ENCODE results near the gene NRCAM. TPM values are rescaled to one million over a fixed set of nuclear protein-coding genes. Genes with fewer than 3 reads are reported as not detected.

The NRCAM gene
- total RNA-seq, 1 donor from 2014 or later: 2.0 TPM

DNA sequence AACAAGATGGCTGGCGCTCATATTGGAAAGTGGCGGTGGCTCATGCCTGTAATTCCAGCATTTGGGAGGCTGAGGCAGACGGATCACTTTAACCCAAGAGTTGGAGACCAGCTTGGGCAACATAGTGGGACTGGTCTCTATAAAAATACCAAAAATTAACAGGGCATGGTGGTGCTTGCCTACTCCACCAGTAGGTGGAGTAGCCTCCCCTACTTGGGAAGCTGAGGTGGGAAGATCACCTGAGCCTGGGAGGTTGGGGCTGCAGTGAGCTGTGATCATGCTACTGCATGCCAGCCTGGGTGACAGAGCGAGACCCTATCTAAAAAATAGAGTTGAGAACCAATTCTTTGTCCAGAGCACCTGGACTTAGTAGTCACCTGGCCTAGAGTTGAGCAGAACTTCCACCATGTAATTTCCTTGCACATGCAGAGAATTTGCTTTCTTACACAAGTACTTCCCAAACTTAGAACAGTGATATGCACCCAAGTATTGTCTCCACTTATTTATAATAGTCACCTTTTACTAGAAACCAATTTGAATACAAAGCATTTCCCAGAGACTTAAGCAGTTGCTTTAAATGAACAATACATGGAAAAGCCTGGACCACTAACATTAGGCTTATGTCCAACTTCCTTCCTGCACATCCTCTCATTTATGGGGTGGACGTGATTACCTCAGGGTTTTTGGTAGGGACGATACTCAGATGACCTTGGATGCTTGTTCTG lies 342.0 kb downstream of the NRCAM start:
- DNase-seq: no peak
- intact Hi-C loops (cut with DNase I): no loop called here
- Histone ChIP-seq H3K27me3 (no peaks in the 10 kb centered on the region), H3K4me3 (no peak overlapping the region), H3K9me3 (no peaks in the 10 kb centered on the region), H3K27ac (no peak overlapping the region), H3K36me3 (no peaks in the 10 kb centered on the region), H3K4me1 (no peaks in the 10 kb centered on the region)
- ATAC-seq: peak; percentile 38
- TF ChIP-seq, protein P1, sequence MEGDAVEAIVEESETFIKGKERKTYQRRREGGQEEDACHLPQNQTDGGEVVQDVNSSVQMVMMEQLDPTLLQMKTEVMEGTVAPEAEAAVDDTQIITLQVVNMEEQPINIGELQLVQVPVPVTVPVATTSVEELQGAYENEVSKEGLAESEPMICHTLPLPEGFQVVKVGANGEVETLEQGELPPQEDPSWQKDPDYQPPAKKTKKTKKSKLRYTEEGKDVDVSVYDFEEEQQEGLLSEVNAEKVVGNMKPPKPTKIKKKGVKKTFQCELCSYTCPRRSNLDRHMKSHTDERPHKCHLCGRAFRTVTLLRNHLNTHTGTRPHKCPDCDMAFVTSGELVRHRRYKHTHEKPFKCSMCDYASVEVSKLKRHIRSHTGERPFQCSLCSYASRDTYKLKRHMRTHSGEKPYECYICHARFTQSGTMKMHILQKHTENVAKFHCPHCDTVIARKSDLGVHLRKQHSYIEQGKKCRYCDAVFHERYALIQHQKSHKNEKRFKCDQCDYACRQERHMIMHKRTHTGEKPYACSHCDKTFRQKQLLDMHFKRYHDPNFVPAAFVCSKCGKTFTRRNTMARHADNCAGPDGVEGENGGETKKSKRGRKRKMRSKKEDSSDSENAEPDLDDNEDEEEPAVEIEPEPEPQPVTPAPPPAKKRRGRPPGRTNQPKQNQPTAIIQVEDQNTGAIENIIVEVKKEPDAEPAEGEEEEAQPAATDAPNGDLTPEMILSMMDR (IDR thresholded peaks at IDR 0.05): peak; percentile 34

DNA sequence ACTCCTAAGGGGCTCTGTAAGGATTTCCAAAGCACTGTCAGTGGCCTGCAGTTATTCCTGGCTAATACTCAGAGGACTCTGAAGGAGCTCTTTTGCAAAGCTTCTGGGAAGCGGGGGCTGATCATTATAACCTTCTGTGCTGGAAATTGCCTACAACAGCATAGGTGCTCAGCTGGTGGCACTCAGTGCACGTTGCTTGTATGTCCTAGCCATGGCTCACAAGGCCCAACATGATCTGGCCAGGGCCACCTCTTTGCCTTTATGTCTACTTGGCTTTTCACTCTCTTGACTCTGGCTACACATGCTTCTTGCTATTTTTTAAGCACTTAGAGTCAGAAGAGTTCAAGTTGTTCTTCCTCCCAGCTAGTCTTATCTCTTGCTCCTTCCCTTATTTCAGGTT lies 343.6 kb downstream of the NRCAM start:
- no peak for ATAC-seq

DNA sequence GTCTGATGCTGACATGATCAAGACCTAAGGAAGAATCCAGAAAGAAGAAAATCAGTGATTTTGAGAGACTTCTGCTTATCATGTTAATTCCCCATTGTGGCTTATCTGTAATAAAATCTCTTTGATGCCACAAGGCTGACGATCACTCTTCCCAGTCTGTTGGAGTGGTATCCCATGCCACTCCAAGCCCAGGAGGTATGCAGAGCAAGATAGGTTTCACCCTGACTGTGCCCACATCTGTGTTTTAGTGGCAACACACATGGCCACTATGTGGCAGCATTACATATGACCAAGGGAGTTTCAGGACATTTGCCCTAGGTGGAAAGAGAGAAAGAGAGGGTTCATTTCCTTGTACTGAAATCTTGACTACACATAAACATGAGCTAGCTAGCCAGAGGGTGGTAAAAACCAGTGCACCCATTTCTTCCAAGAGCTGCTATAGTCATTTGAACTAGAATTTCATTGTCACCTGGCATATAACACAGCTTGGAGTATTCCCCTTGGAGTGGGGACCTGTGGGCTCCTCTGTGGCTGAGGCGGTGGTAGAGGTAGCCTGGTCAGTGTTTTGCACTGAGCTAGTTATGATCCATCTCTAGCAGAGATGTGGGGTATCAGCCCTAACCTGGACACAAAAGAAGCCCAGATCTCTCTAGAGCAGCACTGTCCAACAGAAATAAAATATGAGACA lies 346.9 kb downstream of the NRCAM start:
- intact Hi-C loops (cut with DNase I): no loop called here
- Histone ChIP-seq H3K36me3 (no peaks in the 10 kb centered on the region), H3K4me3 (no peak overlapping the region), H3K9me3 (no peaks in the 10 kb centered on the region), H3K4me1 (peaks cover 3% of the 10 kb centered on the region), H3K27ac (no peak overlapping the region), H3K27me3 (no peaks in the 10 kb centered on the region)
- ATAC-seq (peak; percentile 74), DNase-seq (no peak)
- TF ChIP-seq, protein P1 (IDR thresholded peaks at IDR 0.05): peak; percentile 32

More for the DNA sequence above, 343.6 kb downstream of the NRCAM start:
- Histone ChIP-seq H3K4me1 (peaks cover 3% of the 10 kb centered on the region), H3K36me3 (no peaks in the 10 kb centered on the region), H3K27me3 (no peaks in the 10 kb centered on the region), H3K9me3 (no peaks in the 10 kb centered on the region), H3K27ac (no peak overlapping the region), H3K4me3 (no peak overlapping the region)
- TF ChIP-seq, protein P1 (IDR thresholded peaks at IDR 0.05): no peak
- no peak for DNase-seq
- intact Hi-C loops (cut with DNase I): no loop called here

DNA sequence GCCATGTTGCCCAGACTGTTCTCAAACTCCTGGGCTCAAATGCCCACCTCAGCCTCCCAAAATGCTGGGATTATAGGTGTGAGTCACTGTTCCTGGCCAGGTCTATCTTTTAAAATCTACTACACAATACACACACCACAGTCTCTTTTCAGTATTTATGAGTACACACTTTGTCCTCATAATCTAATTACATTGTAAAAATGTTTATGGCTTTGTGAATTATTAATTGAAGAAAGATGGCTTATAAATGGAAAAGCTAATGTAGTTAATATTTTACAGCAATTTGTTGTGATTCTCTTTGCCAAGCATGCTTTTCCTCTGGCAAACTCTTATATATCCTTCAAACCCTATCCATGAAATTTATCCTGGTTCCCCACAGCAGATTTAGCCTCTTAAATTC lies 348.1 kb downstream of the NRCAM start:
- no peak for ATAC-seq

DNA sequence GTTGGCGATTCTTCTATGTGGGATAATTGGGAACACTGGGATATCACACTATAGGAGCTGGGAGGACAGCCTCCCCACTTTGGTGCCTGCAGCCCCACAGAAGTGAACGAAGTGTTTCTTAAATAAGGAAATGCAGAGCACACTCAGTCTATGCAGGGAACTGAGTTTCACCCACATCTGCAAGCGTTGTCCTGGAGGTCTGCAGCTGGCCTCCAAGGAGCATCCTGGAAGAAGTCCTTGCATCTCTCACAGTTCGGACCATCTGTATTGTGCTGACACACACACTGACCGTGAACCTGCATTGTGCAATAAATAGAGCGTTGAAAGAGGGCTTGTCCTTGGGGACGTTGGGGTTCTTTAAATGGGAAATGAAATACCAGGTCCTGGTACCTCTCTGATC lies 351.9 kb downstream of the NRCAM start:
- Histone ChIP-seq H3K9me3 (no peaks in the 10 kb centered on the region), H3K36me3 (no peaks in the 10 kb centered on the region), H3K27me3 (no peaks in the 10 kb centered on the region), H3K4me3 (no peak overlapping the region), H3K27ac (no peak overlapping the region), H3K4me1 (peaks cover 3% of the 10 kb centered on the region)
- ATAC-seq: no peak
- intact Hi-C loops (cut with DNase I): no loop called here
- DNase-seq: no peak
- TF ChIP-seq, protein P1 (IDR thresholded peaks at IDR 0.05): no peak

More for the DNA sequence above, 348.1 kb downstream of the NRCAM start:
- Histone ChIP-seq H3K9me3 (no peaks in the 10 kb centered on the region), H3K4me1 (peaks cover 3% of the 10 kb centered on the region), H3K36me3 (no peaks in the 10 kb centered on the region), H3K27me3 (no peaks in the 10 kb centered on the region), H3K27ac (no peak overlapping the region), H3K4me3 (no peak overlapping the region)
- TF ChIP-seq, protein P1 (IDR thresholded peaks at IDR 0.05): no peak
- intact Hi-C loops (cut with DNase I): no loop called here
- DNase-seq: no peak

Data from upper lobe of right lung (tissue), 1 donor.